ENCODE results near the gene MATR3. TPM values are rescaled to one million over a fixed set of nuclear protein-coding genes. Genes with fewer than 3 reads are reported as not detected.
A peak's percentile ranks its signal among the peaks of the same experiment; 100 is the strongest.
"Not testable (repeated sequence)": the region's sequence is repeated elsewhere in the genome, so short reads cannot be mapped to it uniquely, and the experiment has no call there.

MATR3 gene
- polyA plus RNA-seq, 1 experiment: 76.5 TPM

GRCh38 chr5:139341187-139341688, 47.7 kb downstream of the MATR3 start:
- no peaks in the 10 kb centered on the region for H3K27me3 ChIP-seq (ENCODE audit: control insufficient read depth, insufficient read depth, low read length)
- DNase-seq (ENCODE audit: low read depth): no peak
- POLR2A ChIA-PET: no interaction called here
- no peak for TF ChIP-seq CTCF (IDR thresholded peaks at IDR 0.05; ENCODE audit: insufficient read depth, low read depth, low read length)
- peak overlapping the region; percentile 100 for H3K4me3 ChIP-seq (ENCODE audit: low read depth, low read length)
- CTCF ChIA-PET: interaction anchor here (0.6 to 2.7 kb wide), 8 partner anchors 8 to 999 kb away, joined by 3 to 9 read pairs (median 6); no protein-coding TSS in a partner anchor
- no peaks in the 10 kb centered on the region for H3K36me3 ChIP-seq (ENCODE audit: control insufficient read depth, insufficient read depth, low read length)

- Histone ChIP-seq H3K27me3 (ENCODE audit: control insufficient read depth, insufficient read depth, low read length) (no peaks in the 10 kb centered on the region), H3K4me3 (ENCODE audit: low read depth, low read length) (peak within 1 kb of the TSS; percentile 100), H3K36me3 (ENCODE audit: control insufficient read depth, insufficient read depth, low read length) (no peaks in the 10 kb centered on the region)
- POLR2A ChIA-PET: interaction anchor here (0.5 to 1.1 kb wide), 8 partner anchors 23 to 317 kb away, joined by 3 to 15 read pairs (median 4); partner anchors contain the start of gene MATR3
- CTCF ChIA-PET: interaction anchor here (0.6 to 2.7 kb wide), 9 partner anchors 9 to 999 kb away, joined by 3 to 9 read pairs (median 6); no protein-coding TSS in a partner anchor
- DNase-seq (ENCODE audit: low read depth): peak; percentile 88
- TF ChIP-seq CTCF (IDR thresholded peaks at IDR 0.05; ENCODE audit: insufficient read depth, low read depth, low read length): peak; percentile 90
Measured at GRCh38 chr5:139341689-139342422, 48.3 kb downstream of the MATR3 start, which contains the start of gene PAIP2. Gene PAIP2 (plus strand): TSS chr5:139341854. CDS start chr5:139363785, 21,931 bp downstream.

GRCh38 chr5:139342423-139342723, 48.8 kb downstream of the MATR3 start:
- no peak for DNase-seq (ENCODE audit: low read depth)

GRCh38 chr5:139343476-139343875, 49.9 kb downstream of the MATR3 start:
- Histone ChIP-seq H3K4me3 (ENCODE audit: low read depth, low read length) (peak overlapping the region; percentile 100), H3K27me3 (ENCODE audit: control insufficient read depth, insufficient read depth, low read length) (no peaks in the 10 kb centered on the region), H3K36me3 (ENCODE audit: control insufficient read depth, insufficient read depth, low read length) (no peaks in the 10 kb centered on the region)
- ChIA-PET POLR2A (interaction anchor here (0.6 kb wide), 1 partner anchor 263 kb away, joined by 3 read pairs; no protein-coding TSS in a partner anchor), CTCF (no interaction called here)
- no peak for DNase-seq (ENCODE audit: low read depth)
- TF ChIP-seq CTCF (IDR thresholded peaks at IDR 0.05; ENCODE audit: insufficient read depth, low read depth, low read length): no peak

More at GRCh38 chr5:139342423-139342723, 48.8 kb downstream of the MATR3 start:
- no peak for TF ChIP-seq CTCF (IDR thresholded peaks at IDR 0.05; ENCODE audit: insufficient read depth, low read depth, low read length)
- H3K4me3 ChIP-seq (ENCODE audit: low read depth, low read length): peak overlapping the region; percentile 100
- H3K36me3 ChIP-seq (ENCODE audit: control insufficient read depth, insufficient read depth, low read length): no peaks in the 10 kb centered on the region
- CTCF ChIA-PET: interaction anchor here (0.8 to 2.7 kb wide), 6 partner anchors 11 to 61 kb away, joined by 3 to 8 read pairs (median 6); no protein-coding TSS in a partner anchor
- H3K27me3 ChIP-seq (ENCODE audit: control insufficient read depth, insufficient read depth, low read length): no peaks in the 10 kb centered on the region
- POLR2A ChIA-PET: interaction anchor here (0.5 to 1.1 kb wide), 8 partner anchors 23 to 317 kb away, joined by 3 to 15 read pairs (median 4); partner anchors contain the start of gene MATR3

- TF ChIP-seq CTCF (IDR thresholded peaks at IDR 0.05; ENCODE audit: insufficient read depth, low read depth, low read length): no peak
- H3K27me3 ChIP-seq (ENCODE audit: control insufficient read depth, insufficient read depth, low read length): no peaks in the 10 kb centered on the region
- H3K4me3 ChIP-seq (ENCODE audit: low read depth, low read length): no peak overlapping the region
- DNase-seq (ENCODE audit: low read depth): no peak
- CTCF ChIA-PET: no interaction called here
- no peaks in the 10 kb centered on the region for H3K36me3 ChIP-seq (ENCODE audit: control insufficient read depth, insufficient read depth, low read length)
- POLR2A ChIA-PET: interaction anchor here (0.6 to 0.7 kb wide), 2 partner anchors 25 to 264 kb away, joined by 3 to 4 read pairs; no protein-coding TSS in a partner anchor
Measured at GRCh38 chr5:139344177-139344576, 50.6 kb downstream of the MATR3 start.

GRCh38 chr5:139345442-139345841, 51.9 kb downstream of the MATR3 start:
- CTCF ChIA-PET; POLR2A ChIA-PET; H3K27me3 ChIP-seq (ENCODE audit: control insufficient read depth, insufficient read depth, low read length); DNase-seq (ENCODE audit: low read depth); H3K36me3 ChIP-seq (ENCODE audit: control insufficient read depth, insufficient read depth, low read length); H3K4me3 ChIP-seq (ENCODE audit: low read depth, low read length): not testable (repeated sequence)

- CTCF ChIA-PET; DNase-seq (ENCODE audit: low read depth); H3K27me3 ChIP-seq (ENCODE audit: control insufficient read depth, insufficient read depth, low read length); H3K36me3 ChIP-seq (ENCODE audit: control insufficient read depth, insufficient read depth, low read length); POLR2A ChIA-PET; H3K4me3 ChIP-seq (ENCODE audit: low read depth, low read length): not testable (repeated sequence)
Measured at GRCh38 chr5:139347863-139348262, 54.3 kb downstream of the MATR3 start.
